Suppressor macrophage (primary cell): Measurements from ENCODE around the gene ITGB8.

Experiments
- DNase-seq, 4 experiments: peaks; one replicate each; pipeline ENCODE4 v3.0.0-alpha.2; 2020 to 2022

ITGB8 gene

DNA sequence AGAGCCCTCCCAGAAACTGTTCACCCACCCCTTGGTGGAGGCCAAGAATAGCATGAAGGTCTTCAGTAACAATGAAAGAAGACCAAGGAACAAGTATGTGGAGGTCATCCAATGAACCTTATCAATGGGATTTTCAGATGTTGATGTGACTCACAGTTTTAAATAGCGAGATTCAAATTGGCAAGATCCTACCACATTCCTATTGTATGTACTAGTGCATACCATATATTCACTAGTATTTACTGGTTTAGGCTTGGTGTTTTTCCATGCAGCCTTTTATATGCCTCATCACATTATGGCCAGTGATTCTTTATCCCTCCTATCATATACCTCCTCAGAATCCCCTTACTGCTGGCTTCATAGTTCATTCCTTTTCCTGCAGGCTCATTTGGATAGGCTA is 54.4 kb downstream of the ITGB8 start:
- no peak for DNase-seq

GRCh38 chr7:20388084-20388483 is 57.4 kb downstream of the ITGB8 start:
- no peak for DNase-seq

GRCh38 chr7:20389192-20389591 is 58.5 kb downstream of the ITGB8 start:
- peak in 2 of 4 experiments; percentile 64 to 69 for DNase-seq

DNA sequence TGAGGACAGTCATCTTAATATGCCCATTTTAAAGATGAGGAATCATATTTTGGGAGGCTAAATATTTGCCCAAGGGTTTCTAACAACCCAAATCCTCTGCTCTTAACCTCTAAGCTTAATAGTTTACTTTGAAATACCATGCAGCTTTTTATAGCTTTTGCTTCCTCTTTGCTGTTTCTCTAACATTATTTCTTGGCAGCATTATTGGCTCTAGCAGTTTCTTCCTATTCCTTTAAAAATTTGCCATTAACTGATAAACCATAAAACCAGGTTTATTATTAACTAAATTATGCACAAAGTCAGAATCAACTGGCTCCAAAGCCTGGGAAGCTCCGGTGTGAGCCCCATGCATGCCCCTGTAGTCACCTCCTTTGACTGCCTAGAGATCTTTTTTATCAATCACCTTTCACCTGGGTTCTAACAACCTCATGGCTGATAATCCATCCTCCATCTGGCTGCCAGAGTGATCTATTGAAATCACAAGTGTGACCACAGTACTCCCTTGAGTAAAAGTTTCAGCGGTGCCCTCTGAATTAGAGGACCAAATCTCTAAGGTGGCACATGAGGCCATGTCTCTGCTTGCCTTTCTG is 62.4 kb downstream of the ITGB8 start:
- no peak for DNase-seq

DNA sequence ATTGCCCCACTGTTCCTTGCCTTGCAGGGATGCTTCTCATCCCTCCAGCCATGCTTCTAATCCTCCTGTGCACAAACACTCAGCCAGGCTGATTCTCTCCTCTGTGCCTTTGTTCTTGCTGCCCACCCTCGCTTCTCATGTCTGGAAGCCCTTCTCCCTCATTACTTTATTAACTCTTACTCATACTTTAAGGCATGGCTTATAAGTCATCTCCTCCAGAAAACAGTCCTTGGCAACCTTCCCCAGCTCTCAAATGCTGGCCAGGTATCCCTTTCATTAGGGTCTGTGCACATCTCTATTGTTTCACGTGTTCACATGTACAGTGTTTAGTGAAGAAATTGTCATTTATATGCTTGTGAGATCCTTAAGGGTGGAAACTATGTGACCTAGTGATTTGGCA is 62.9 kb downstream of the ITGB8 start:
- no peak for DNase-seq

DNA sequence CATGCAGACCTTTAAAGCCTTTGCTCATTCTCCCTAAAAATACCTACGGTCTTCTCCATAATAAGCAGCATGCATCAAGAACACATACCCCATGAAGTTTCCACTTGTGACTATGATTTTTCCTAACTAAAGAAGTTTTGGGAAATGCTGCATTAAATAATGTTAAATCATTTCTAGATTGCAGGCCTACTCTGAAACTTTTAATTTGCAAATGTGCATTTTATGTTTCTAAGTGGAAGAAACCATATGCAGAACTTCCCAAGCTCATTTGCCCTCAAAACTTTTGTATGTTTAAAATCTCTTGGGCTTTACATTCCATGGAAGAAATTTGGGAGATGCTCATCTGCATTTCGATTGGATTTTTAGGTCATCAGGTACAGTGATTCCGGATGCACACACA is 63.6 kb downstream of the ITGB8 start:
- DNase-seq, result no peak

GRCh38 chr7:20395104-20395503 is 64.4 kb downstream of the ITGB8 start:
- peak in 2 of 4 experiments; percentile 57 for DNase-seq

- no peak for DNase-seq
Observed at GRCh38 chr7:20395511-20395910, 64.8 kb downstream of the ITGB8 start.

GRCh38 chr7:20399521-20399920 is 68.8 kb downstream of the ITGB8 start:
- DNase-seq, result peak in 1 of 4 experiments; percentile 22

- DNase-seq, result no peak
Observed at GRCh38 chr7:20401861-20402746, 71.4 kb downstream of the ITGB8 start.

DNA sequence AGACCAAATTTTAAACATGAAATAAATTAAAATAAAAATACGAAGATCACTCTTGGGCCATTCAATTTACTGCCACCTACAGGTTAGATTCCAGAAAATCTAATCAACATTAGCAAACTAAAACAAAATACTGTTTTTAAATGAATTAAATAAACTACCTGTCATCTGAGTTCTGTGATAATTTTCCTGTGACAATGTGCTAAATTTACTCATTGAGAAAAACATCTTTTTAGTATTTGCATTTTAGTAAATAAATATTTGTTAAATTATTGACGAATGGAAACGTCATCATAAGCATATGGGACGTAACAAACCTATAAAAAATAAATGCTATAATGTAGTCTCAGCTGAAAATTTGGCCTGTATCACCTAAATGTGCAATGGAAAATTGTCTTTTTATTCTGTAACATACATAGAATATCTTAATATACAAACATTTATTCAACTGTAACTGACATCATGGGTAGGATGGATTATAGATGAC is 72.1 kb downstream of the ITGB8 start:
- peak in 1 of 4 experiments; percentile 15 for DNase-seq

DNA sequence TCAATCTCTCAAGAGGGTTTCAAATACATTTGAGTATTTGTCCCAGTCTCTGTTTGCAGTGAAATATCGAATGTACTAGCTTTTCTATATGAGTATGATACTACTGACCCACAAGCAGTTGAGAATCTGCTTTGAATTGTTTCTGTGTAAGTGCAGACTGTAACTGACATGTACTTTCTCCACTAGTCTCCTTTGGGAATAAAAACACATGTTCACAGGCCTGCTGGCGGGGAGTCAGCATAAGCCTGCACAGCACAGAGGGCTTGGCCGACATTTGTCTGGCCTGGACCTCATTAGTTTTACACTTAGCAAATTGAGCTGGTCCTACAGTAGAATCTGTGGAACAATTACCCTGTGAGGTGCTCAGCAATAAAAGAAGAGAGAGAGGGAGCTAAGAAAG is 72.6 kb downstream of the ITGB8 start:
- DNase-seq, result no peak

DNA sequence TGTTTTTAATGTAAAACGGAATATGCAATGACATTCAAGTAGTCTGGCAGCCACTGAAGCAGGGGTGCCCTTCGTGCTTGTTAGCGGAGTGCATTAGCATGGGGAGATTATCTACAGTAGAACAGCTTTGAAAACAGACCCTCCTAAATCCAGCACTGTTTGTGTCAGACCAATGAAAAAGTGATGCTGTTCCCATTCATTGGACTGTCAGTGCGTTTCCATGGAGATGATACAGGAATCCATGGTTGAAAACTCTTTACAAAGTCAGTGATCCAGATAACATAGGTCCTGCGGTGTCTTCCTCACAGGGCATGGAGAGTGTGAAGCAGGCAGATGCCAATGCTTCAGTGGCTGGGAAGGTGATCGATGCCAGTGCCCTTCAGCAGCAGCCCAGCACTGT is 73.6 kb downstream of the ITGB8 start:
- no peak for DNase-seq

- peak in 1 of 4 experiments; percentile 11 for DNase-seq
Observed at GRCh38 chr7:20407585-20408466, 77.1 kb downstream of the ITGB8 start.

- peak; percentile 14 to 50 (median 32) for DNase-seq
Observed at GRCh38 chr7:20408467-20408826, 77.7 kb downstream of the ITGB8 start.

- no peak for DNase-seq
Observed at GRCh38 chr7:20409961-20410360, 79.3 kb downstream of the ITGB8 start.

GRCh38 chr7:20411372-20411771 is 80.7 kb downstream of the ITGB8 start:
- DNase-seq, result no peak

DNA sequence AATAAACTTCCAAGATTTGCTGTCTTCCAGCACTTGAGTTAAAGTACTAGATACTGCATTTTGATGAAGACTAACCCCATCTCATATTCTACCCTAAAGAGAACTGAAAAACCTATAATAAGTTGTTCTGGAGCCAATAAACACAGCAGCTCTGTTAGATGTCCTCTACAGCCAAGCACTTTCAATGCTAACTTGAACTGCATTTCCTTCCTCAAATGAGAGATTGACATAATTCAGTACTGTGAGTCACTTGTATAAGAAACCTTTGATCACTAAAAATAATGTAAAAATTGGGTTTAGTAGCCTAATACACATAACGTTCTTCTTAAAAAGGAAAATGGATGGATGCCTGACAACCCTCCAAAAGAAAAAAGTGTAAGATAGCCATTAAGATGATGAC is 81.3 kb downstream of the ITGB8 start:
- DNase-seq, result peak; percentile 12 to 71 (median 45)

- peak; percentile 74 to 89 (median 84) for DNase-seq
Observed at GRCh38 chr7:20417260-20417659, 86.6 kb downstream of the ITGB8 start.

DNA sequence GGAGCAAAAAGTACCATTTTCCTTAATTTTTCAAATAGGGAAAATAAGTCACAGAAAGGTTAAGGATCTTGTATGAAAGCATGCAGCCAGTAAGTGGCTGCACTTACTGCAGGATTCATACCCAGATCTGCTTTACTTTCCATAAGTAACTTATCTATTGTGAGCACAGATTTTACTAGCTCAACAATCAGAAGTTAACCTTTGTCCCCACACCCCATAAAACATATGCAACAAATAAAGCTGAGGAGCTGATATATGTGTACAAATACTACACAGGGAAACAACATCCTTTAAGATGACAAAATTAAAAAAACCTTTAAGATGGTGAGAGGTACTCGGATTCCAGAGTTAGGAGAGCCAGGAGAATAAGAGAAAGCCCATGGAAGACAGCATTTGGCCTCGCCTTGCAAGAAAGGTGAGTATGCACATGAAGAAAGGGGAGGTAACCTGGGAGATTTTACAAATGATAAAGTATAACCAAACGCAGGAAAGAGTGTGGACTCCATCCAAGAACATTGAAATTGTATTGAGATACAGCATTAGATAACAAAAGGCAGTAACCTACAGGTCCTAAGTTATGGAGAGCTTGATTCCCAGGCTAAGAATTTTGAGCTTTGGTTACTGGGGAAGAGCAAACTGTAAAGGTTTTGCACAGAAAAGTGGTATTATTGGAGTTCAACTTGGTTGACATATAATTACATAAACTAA is 87.1 kb downstream of the ITGB8 start:
- no peak for DNase-seq

DNA sequence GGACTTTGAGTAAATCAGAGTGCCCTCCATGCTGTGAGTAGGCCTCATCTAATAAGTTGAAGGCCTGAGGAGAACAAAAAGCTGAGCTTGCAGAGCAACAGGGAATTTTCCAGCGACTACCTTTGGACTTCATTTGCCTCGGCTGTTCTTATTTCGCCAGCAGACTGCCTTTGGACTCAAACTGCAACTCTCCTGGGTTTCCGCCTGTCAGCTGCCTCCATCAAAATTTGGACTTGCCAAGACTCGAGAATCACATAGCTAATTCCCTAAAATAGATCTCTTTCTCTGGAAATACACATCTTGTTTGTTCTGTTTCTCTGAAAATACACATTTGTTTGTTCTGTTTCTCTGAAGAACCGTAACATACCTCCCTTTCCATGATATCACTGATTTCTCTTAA is 93.8 kb downstream of the ITGB8 start:
- no peak for DNase-seq

DNA sequence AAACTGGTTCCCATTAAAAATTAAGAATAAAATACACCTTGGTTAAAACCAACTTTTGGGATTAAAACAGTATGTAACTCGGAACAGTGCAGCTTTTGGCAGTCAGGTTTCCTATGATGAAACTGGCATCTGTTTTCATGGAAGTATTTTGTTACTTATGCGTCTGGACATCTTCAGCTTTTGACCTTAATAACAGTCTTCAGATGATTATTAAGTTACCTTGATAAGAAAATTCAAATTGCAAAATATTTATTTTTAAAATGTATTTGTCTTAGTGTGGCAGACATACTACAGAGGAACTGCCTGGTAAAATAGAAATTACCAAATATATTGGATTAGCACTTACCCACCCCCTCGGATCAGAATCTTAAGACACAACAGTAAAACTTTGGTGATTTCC is 100.0 kb downstream of the ITGB8 start:
- no peak for DNase-seq
